ENCODE measurements around the gene HPF1.

DNA sequence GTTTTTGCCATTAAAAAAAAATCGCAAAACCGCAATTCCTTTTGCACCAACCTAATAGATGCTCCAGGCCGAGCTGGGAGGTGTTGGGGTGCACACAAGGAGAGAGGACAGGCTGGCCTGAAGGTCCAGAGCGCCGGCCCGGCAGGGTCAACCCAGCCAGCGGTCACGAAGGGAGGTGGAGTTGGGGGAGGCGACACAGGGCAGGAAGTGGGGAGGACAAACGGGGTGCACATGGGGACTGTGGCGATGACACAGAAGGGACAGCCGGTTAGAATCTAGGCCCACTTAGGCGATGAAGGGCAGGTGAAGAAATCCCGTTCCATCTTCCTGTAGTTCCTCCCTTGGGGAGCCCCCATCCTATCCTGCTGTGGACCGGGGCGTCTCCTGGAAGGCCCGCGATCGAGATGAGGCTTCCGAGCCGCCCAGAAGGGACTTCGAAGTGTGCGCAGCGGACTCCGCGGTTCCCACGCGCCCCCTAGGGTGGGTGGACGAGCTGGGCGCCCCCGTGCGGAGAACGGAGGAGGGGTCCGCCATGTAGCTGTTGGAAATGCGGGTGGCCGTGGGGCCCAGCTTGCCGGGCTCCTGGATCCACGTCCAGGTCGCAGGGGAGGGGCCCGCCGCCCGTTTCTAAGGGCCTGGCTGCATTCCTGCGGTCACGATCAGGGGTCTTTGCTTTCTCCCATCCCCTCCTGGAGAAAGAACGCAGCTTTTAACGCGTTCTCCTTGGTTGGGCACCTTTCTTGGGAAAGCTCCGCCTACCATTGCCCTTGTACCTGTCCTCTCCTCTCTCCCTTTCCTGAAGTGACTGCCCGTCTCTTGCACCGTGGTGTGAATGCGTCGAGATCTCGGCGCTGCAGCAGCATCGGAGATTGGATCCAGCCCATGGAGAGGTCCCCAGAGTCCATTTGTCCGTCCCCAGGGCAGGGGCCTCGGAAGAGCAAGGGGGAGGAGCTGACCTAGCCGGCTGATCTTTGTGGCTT is 17.0 kb upstream of the HPF1 start:
- TF ChIP-seq, protein P1, sequence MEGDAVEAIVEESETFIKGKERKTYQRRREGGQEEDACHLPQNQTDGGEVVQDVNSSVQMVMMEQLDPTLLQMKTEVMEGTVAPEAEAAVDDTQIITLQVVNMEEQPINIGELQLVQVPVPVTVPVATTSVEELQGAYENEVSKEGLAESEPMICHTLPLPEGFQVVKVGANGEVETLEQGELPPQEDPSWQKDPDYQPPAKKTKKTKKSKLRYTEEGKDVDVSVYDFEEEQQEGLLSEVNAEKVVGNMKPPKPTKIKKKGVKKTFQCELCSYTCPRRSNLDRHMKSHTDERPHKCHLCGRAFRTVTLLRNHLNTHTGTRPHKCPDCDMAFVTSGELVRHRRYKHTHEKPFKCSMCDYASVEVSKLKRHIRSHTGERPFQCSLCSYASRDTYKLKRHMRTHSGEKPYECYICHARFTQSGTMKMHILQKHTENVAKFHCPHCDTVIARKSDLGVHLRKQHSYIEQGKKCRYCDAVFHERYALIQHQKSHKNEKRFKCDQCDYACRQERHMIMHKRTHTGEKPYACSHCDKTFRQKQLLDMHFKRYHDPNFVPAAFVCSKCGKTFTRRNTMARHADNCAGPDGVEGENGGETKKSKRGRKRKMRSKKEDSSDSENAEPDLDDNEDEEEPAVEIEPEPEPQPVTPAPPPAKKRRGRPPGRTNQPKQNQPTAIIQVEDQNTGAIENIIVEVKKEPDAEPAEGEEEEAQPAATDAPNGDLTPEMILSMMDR (IDR thresholded peaks at IDR 0.05) = no peak
- no peak for TF ChIP-seq POLR2A (IDR thresholded peaks at IDR 0.05)
- TF ChIP-seq EP300 (IDR thresholded peaks at IDR 0.05; ENCODE audit: low read depth) = no peak
